ENCODE measurements around the gene THAP8.

THAP8 gene

DNA sequence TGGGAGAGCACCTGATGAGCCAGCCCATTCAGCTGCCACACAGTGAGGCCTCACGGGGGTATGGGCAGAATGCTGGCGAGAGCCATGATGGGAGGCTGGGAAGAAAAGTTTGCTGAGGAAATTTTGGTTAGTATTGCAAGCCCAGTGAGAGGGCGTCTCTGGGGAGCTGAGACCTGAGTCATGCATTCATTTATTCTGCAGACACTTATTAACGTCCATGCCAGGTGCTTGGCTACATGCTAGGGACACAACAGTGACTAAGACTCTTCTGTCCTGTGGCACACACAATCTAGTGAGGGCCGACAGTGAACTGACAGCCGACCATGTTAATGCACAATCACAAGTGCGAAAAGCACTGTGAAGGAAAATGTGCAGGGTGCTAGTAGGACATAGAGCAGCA lies 27.8 kb upstream of the THAP8 start:
- TF ChIP-seq, protein P1, sequence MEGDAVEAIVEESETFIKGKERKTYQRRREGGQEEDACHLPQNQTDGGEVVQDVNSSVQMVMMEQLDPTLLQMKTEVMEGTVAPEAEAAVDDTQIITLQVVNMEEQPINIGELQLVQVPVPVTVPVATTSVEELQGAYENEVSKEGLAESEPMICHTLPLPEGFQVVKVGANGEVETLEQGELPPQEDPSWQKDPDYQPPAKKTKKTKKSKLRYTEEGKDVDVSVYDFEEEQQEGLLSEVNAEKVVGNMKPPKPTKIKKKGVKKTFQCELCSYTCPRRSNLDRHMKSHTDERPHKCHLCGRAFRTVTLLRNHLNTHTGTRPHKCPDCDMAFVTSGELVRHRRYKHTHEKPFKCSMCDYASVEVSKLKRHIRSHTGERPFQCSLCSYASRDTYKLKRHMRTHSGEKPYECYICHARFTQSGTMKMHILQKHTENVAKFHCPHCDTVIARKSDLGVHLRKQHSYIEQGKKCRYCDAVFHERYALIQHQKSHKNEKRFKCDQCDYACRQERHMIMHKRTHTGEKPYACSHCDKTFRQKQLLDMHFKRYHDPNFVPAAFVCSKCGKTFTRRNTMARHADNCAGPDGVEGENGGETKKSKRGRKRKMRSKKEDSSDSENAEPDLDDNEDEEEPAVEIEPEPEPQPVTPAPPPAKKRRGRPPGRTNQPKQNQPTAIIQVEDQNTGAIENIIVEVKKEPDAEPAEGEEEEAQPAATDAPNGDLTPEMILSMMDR (IDR thresholded peaks at IDR 0.05): no peak

- TF ChIP-seq, protein P1 (IDR thresholded peaks at IDR 0.05): no peak
Observed at GRCh38 chr19:36081385-36081784, 27.3 kb upstream of the THAP8 start.

DNA sequence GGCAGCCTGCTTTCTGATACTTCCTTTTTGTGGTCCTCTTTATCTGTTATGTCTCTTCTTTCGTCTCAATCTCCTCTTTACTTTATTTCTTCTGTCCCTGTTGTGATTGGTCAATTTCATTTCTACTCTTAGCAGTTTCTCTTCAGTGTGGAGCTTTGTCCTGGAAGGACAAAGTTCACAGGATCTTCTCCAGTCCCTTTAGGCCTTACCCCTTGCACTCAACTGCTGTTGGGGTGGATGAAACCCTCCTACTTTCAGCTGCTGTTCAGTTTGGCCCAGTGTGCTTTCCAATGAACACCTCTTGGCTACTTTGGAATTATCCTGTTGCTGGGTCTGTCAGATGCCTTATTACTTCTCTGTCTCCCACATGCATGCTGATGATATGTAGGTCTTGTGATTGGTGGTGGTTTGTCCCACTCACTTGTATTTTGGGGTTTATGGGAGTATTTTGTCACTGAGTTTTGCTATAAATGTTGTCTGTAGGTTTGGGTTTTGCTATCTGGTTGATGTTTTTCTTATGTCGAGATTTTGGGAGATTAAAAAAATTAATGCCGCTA lies 25.4 kb upstream of the THAP8 start:
- TF ChIP-seq, protein P1 (IDR thresholded peaks at IDR 0.05): no peak

DNA sequence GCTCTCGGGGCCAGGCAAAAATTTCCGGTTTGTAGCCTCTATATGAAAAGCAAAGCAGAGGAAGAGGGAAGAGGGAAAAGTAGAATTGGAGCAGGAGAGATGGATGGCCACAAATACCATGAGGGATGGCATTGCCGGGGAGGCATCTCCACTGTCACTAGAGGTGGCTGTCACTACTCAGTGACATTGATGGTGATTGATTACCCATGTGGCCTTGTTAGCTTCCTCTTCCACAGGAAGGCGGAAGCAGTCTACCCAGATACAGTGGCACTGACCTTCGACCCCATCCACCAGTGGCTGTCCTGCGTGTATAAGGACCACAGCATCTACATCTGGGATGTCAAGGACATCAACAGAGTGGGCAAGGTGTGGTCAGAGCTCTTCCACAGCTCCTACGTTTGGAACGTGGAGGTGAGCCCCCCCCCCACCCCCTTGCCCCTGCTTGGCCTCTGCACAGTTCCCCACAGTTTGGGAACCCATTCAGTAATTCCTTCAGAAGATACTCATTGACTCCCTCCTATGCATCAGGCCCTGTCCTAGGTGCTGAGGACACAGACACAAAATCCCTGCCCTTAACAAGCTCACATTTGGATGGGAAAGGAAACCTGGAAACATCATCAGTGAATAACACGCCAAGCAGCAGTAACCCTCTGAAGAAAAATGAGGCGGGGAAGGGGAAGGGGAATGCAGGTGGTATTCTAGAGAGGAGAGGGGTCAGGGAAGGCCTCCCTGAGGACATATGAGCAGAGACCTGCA lies 19.2 kb upstream of the THAP8 start:
- TF ChIP-seq, protein P1 (IDR thresholded peaks at IDR 0.05): no peak

DNA sequence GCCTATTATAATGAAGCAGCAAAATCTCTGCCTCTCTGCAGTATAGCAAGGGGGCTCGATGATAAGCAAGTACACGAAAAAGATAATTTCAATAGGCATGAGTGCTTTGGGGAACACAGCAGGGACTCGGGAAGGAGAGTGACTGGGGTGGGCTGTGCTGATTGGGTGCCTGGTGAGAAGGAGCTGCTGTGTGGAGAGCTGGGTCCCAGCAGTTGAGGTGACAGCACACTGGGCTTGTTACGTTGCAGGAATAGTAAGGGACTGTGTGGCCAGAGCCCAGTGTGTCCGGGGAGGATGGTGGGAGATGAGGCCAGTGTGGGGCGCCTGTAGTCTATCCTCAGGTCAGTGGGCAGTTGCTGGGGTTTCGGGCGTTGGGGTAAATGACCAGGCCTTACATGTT lies 18.0 kb upstream of the THAP8 start:
- TF ChIP-seq, protein P1 (IDR thresholded peaks at IDR 0.05): no peak

DNA sequence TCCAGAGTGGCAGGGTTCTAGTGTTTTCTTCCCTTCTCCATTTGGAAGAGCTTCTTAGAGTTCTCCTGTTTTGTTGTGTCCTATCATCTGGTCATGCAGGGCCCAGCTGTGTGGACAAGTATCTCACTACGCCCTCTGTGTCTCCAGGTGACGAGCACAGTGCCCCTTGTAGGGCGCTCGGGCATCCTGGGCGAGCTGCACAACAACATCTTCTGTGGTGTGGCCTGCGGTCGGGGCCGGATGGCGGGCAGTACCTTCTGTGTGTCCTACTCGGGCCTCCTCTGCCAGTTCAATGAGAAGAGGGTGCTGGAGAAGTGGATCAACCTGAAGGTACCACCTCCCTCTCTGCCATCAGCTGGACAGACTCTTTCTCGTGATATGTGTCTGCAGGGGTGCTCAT lies 13.6 kb upstream of the THAP8 start:
- TF ChIP-seq, protein P1 (IDR thresholded peaks at IDR 0.05): no peak

DNA sequence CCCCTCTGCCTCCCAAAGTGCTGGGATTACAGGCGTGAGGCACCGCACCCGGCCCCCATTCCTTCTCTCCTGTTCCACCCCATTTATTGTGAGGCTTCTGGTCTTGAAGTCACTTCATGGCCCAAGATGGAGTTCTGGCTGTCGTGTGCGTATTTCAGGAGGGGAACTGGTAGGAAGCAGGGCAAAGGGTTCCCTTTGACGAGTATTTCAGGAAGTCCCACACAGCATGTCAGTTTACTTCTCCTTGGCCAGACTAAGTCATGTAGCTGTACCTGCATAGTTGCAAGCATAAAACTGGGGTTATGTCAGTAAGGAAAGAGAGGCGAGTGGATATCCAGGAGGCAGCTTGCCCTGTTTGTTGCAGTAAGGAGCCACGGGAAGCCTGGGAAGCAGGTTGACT lies 10.7 kb upstream of the THAP8 start:
- TF ChIP-seq, protein P1 (IDR thresholded peaks at IDR 0.05): no peak

Data from LNCAP (cell line).